Sigmoid colon (tissue), 7 donors: ENCODE results near the gene AFDN. TPM values are rescaled to one million over a fixed set of nuclear protein-coding genes. Genes with fewer than 3 reads are reported as not detected.

Source experiments
- DNase-seq: peaks from one replicate; pipeline ENCODE4 v3.0.0-alpha.2; 2019
- H3K27ac ChIP-seq, 4 donors: fragments of 200-600 bp; sonication (generic); one replicate each; pipeline ENCODE4 v1.5.1; 2016 to 2019; ENCODE audit warnings: mild to moderate bottlenecking in 1 of 4
- H3K27me3 ChIP-seq, 3 donors: fragments of 200-600 bp; sonication (generic); one replicate each; pipeline ENCODE4 v1.5.1; 2019; ENCODE audit warnings: mild to moderate bottlenecking in 1 of 3
- H3K36me3 ChIP-seq, 4 donors: fragments of 200-600 bp; sonication (generic); one replicate each; pipeline ENCODE4 v1.5.1; 2016 to 2019
- H3K4me1 ChIP-seq, 4 donors: fragments of 200-600 bp; sonication (generic); one replicate each; pipeline ENCODE4 v1.5.1; 2017 to 2019
- H3K4me3 ChIP-seq, 4 donors: fragments of 200-600 bp; sonication (generic); one replicate each; pipeline ENCODE4 v1.5.1; 2017 to 2019; ENCODE audit warnings: mild to moderate bottlenecking in 2 of 4, moderate library complexity in 1 of 4
- H3K9me3 ChIP-seq, 4 donors: fragments of 200-600 bp in 3 of 4; sonication (generic) in 3 of 4; one replicate each; pipeline versions ENCODE4 v1.5.1 to v1.6.1; 2013 to 2019
- EP300 ChIP-seq, 4 donors: sonication (generic); formaldehyde crosslinking; IDR thresholded peaks; one replicate each; pipeline ENCODE4 v1.6.1; 2017; ENCODE audit warnings: antibody characterized with exemption in 4 of 4
- POLR2A ChIP-seq, 2 donors: fragments of 450-650 bp; IDR thresholded peaks; one replicate each; pipeline ENCODE4 v1.6.1; 2016; ENCODE audit warnings: antibody characterized with exemption in 2 of 2, mild to moderate bottlenecking in 2 of 2, moderate library complexity in 2 of 2
- POLR2AphosphoS5 ChIP-seq, 4 donors: sonication (generic); formaldehyde crosslinking; IDR thresholded peaks; one replicate each; pipeline ENCODE4 v1.6.1; 2017; ENCODE audit warnings: antibody characterized with exemption in 4 of 4
- WGBS, 2 donors: extraction: QIAGEN DNeasy Blood & Tissue Kit; methylation state at CpG; one replicate each; pipeline ENCODE4 v1.1.7; 2013; 5-methylcytosine and 5-hydroxymethylcytosine counted together
- intact Hi-C: fragments of 100-400 bp; cut with DNase I; formaldehyde crosslinking; loops from one replicate; pipeline ENCODE4 v1.15.1; 2023
- polyA plus RNA-seq, 3 donors: library from polyadenylated mRNA; stranded (reverse); fragments of 200-250 nt; gene quantifications; one replicate each; pipeline ENCODE4 v1.2.3, GENCODE V29; 2013
- total RNA-seq, 4 donors: library from RNA; depleted of rRNA; stranded (reverse); fragments of >200 nt; gene quantifications; one replicate each; pipeline ENCODE4 v1.1.0, GENCODE V29; 2016
- TF ChIP-seq, protein P1 (sequence below), 4 experiments: fragments of 450-650 bp in 3 of 4; fragments of 200-600 bp in 1 of 4; IDR thresholded peaks; one replicate each; pipeline ENCODE4 v1.5.1; 2016 to 2019; ENCODE audit warnings: antibody characterized with exemption in 4 of 4, mild to moderate bottlenecking in 3 of 4, moderate library complexity in 2 of 4
- donor health status: healthy with polysubstance abuse.
- donor health status: Bipolar disorder and iron deficiency.
- donor health status: healthy.

The AFDN gene
- total and polyA plus RNA-seq, 7 donors, result 43.2 to 104 (median 83.6) TPM

- DNase-seq, result no peak
- peak overlapping the region; percentile 81 to 85 (median 82) for H3K27ac ChIP-seq
- 25 to 60% methylated on average over 4 of the region's 4 CpGs for WGBS, 2 donors
- no peaks in the 10 kb centered on the region for H3K36me3 ChIP-seq
- peak overlapping the region; percentile 42 to 80 (median 72) for H3K4me3 ChIP-seq
- TF ChIP-seq POLR2AphosphoS5 (IDR thresholded peaks at IDR 0.05) (no peak), POLR2A (IDR thresholded peaks at IDR 0.05) (no peak), EP300 (IDR thresholded peaks at IDR 0.05) (no peak)
- TF ChIP-seq, protein P1, sequence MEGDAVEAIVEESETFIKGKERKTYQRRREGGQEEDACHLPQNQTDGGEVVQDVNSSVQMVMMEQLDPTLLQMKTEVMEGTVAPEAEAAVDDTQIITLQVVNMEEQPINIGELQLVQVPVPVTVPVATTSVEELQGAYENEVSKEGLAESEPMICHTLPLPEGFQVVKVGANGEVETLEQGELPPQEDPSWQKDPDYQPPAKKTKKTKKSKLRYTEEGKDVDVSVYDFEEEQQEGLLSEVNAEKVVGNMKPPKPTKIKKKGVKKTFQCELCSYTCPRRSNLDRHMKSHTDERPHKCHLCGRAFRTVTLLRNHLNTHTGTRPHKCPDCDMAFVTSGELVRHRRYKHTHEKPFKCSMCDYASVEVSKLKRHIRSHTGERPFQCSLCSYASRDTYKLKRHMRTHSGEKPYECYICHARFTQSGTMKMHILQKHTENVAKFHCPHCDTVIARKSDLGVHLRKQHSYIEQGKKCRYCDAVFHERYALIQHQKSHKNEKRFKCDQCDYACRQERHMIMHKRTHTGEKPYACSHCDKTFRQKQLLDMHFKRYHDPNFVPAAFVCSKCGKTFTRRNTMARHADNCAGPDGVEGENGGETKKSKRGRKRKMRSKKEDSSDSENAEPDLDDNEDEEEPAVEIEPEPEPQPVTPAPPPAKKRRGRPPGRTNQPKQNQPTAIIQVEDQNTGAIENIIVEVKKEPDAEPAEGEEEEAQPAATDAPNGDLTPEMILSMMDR (IDR thresholded peaks at IDR 0.05), result no peak
- intact Hi-C loops, result loop anchor here (5.0 kb wide), 1 partner anchor 69 kb away; no protein-coding TSS in a partner anchor
- no peaks in the 10 kb centered on the region for H3K27me3 ChIP-seq
- H3K9me3 ChIP-seq, result no peaks in the 10 kb centered on the region
- peaks cover 0 to 66% (median 37%) of the 10 kb centered on the region in 4 donors for H3K4me1 ChIP-seq
Measured at GRCh38 chr6:167828325-167828956, 1.7 kb downstream of the AFDN start.

DNA sequence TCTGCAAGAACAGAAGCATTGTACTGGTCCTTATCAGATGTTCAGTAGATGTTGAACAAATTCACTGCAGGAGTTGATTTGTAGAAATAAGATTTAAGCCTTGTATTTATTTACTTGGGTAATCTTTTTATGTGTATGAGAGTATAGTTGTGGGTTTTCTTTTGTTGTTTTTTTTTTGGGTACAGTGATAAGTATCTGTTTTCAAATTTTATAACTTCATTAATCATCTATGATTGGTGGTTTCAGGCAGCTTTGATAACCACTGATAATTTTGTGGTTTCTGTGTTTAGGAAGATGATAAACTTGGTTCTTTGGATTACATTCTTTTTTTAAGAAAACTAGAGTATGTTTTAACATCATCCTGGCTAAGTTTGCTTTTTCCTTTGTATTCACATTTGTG, 2.8 kb downstream of the AFDN start:
- TF ChIP-seq, protein P1 (IDR thresholded peaks at IDR 0.05), result no peak
- no peak for TF ChIP-seq EP300 (IDR thresholded peaks at IDR 0.05)
- TF ChIP-seq POLR2AphosphoS5 (IDR thresholded peaks at IDR 0.05), result no peak
- TF ChIP-seq POLR2A (IDR thresholded peaks at IDR 0.05), result no peak
- H3K4me1 ChIP-seq, result peaks cover 0 to 63% (median 38%) of the 10 kb centered on the region in 4 donors
- intact Hi-C loops, result loop anchor here (5.0 kb wide), 1 partner anchor 68 kb away; no protein-coding TSS in a partner anchor

DNA sequence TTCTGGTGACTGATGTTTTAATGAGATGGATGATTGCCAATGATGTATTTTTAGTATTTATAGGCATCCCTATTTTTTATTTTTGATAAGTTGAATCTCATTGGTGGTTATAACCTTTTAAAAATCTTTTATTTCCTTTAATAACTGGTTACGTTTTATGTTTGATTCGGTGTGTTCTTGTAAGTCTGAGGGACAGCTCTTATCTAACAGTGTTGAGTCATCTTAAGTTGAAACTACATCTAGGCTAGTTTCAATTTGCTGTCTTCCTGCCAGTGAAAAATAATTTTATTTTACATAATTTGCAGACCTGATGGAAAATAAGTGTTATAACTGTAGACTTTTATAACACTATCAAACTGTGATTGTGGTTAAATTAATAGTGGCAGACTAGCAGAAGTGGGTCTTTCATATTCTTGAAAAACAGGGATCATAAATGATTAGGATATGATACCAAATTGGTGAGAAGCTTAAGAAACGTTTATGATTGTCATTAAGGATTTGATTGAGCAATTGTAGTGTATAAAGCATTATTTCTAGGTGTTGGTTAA, 4.6 kb downstream of the AFDN start:
- Histone ChIP-seq H3K4me3 (no peak overlapping the region), H3K27ac (no peak overlapping the region), H3K27me3 (no peaks in the 10 kb centered on the region), H3K36me3 (no peaks in the 10 kb centered on the region), H3K9me3 (no peaks in the 10 kb centered on the region), H3K4me1 (peaks cover 0 to 57% (median 34%) of the 10 kb centered on the region in 4 donors)
- no peak for DNase-seq
- intact Hi-C loops, result no loop called here
- no peak for TF ChIP-seq POLR2A (IDR thresholded peaks at IDR 0.05)
- TF ChIP-seq, protein P1 (IDR thresholded peaks at IDR 0.05), result no peak
- TF ChIP-seq EP300 (IDR thresholded peaks at IDR 0.05), result no peak
- no peak for TF ChIP-seq POLR2AphosphoS5 (IDR thresholded peaks at IDR 0.05)
- 34 to 64% methylated on average over 3 of the region's 3 CpGs for WGBS, 2 donors

More for the DNA sequence above, 2.8 kb downstream of the AFDN start:
- DNase-seq, result no peak
- no peak overlapping the region for H3K27ac ChIP-seq
- no peaks in the 10 kb centered on the region for H3K9me3 ChIP-seq
- H3K4me3 ChIP-seq, result no peak overlapping the region
- H3K27me3 ChIP-seq, result no peaks in the 10 kb centered on the region
- H3K36me3 ChIP-seq, result no peaks in the 10 kb centered on the region

- Histone ChIP-seq H3K4me1 (peaks cover 0 to 60% (median 37%) of the 10 kb centered on the region in 4 donors), H3K27ac (peak overlapping the region in 3 of 4 donors; percentile 14 to 52 (median 41)), H3K36me3 (no peaks in the 10 kb centered on the region), H3K4me3 (no peak overlapping the region), H3K27me3 (no peaks in the 10 kb centered on the region), H3K9me3 (no peaks in the 10 kb centered on the region)
- intact Hi-C loops, result no loop called here
- TF ChIP-seq, protein P1 (IDR thresholded peaks at IDR 0.05), result no peak
- TF ChIP-seq POLR2AphosphoS5 (IDR thresholded peaks at IDR 0.05) (no peak), EP300 (IDR thresholded peaks at IDR 0.05) (no peak), POLR2A (IDR thresholded peaks at IDR 0.05) (no peak)
- no peak for DNase-seq
- 8 to 39% methylated on average over 4 of the region's 4 CpGs for WGBS, 2 donors
Measured at GRCh38 chr6:167832497-167833395, 6.0 kb downstream of the AFDN start.
